SK-N-SH (cell line): Measurements from ENCODE around the gene LFNG. TPM values are rescaled to one million over a fixed set of nuclear protein-coding genes. Genes with fewer than 3 reads are reported as not detected.

Experiments used
- CTCF ChIA-PET: fragments of 300-600, 350-600 bp; formaldehyde crosslinking; extraction: SDS; loops from one replicate; lab custom pipeline; 2021; lab: Yijun Ruan, JAX
- POLR2A ChIA-PET: fragments of 350-600 bp; sonication (Branson Sonifier 250); formaldehyde crosslinking; extraction: SDS; loops from one replicate; lab custom pipeline; 2020; ENCODE audit warnings: antibody characterized with exemption, inconsistent platforms; lab: Yijun Ruan, JAX
- DNase-seq: peaks from one replicate; pipeline ENCODE4 v3.0.0; 2012
- H2AFZ ChIP-seq: fragments of 200-600 bp; sonication (generic); 2 replicates; pipeline ENCODE4 v1.8.1; 2016; ENCODE audit warnings: antibody characterized with exemption, mild to moderate bottlenecking, low read depth
- H3F3A ChIP-seq: fragments of 200-600 bp; sonication (generic); replicated peaks from 2 replicates; pipeline ENCODE3; 2016; ENCODE audit warnings: antibody characterized with exemption, mild to moderate bottlenecking; ENCODE audit not compliant: insufficient read depth
- H3K27ac ChIP-seq, 2 experiments: fragments of 200-500 bp in 1 of 2; fragments of 200-600 bp in 1 of 2; sonication (Bioruptor generic) in 1 of 2; sonication (generic), shearing (Covaris generic) in 1 of 2; 2 replicates each; pipeline versions ENCODE4 v1.5.1 to v1.6.1; 2014 to 2016; ENCODE audit warnings: low read depth in 2 of 2, inconsistent platforms in 1 of 2, low read length in 1 of 2, mild to moderate bottlenecking in 1 of 2, mixed read lengths in 1 of 2
- H3K27me3 ChIP-seq: fragments of 200-600 bp; sonication (generic), shearing (Covaris generic); 2 replicates; pipeline ENCODE4 v1.6.1; 2016; ENCODE audit warnings: mixed run types; ENCODE audit not compliant: insufficient read depth
- H3K36me3 ChIP-seq, 2 experiments: fragments of 200-500 bp in 1 of 2; fragments of 200-600 bp in 1 of 2; sonication (Bioruptor generic) in 1 of 2; sonication (generic) in 1 of 2; replicated peaks in 1 of 2; 2 replicates each; pipeline versions ENCODE3 to v1.5.1; 2014 to 2016; ENCODE audit warnings: low read length in 1 of 2, mild to moderate bottlenecking in 1 of 2; ENCODE audit not compliant: insufficient read depth in 2 of 2, control insufficient read depth in 1 of 2
- H3K4me1 ChIP-seq, 2 experiments: fragments of 200-500 bp in 1 of 2; fragments of 200-600 bp in 1 of 2; sonication (Bioruptor generic) in 1 of 2; sonication (generic), shearing (Covaris generic) in 1 of 2; 2 replicates each; pipeline versions ENCODE4 v1.5.1 to v1.6.1; 2014 to 2016; ENCODE audit warnings: low read depth in 1 of 2, low read length in 1 of 2, mixed run types in 1 of 2; ENCODE audit not compliant: insufficient read depth in 2 of 2, control insufficient read depth in 1 of 2
- H3K4me2 ChIP-seq: fragments of 200-600 bp; sonication (generic), shearing (Covaris generic); 2 replicates; pipeline ENCODE4 v1.6.1; 2017; ENCODE audit warnings: mixed run types
- H3K4me3 ChIP-seq, 2 experiments: fragments of 200-500 bp in 1 of 2; fragments of 200-600 bp in 1 of 2; sonication (Bioruptor generic) in 1 of 2; sonication (generic), shearing (Covaris generic) in 1 of 2; 2 replicates each; pipeline versions ENCODE4 v1.5.1 to v1.8.1; 2014 to 2016; ENCODE audit warnings: low read depth in 2 of 2, inconsistent platforms in 1 of 2, low read length in 1 of 2, mild to moderate bottlenecking in 1 of 2, mixed read lengths in 1 of 2, moderate library complexity in 1 of 2
- H3K79me2 ChIP-seq: fragments of 200-600 bp; sonication (generic); 2 replicates; pipeline ENCODE4 v1.8.1; 2017; ENCODE audit warnings: mild to moderate bottlenecking; ENCODE audit not compliant: insufficient read depth
- H3K9ac ChIP-seq: fragments of 200-600 bp; sonication (generic); 2 replicates; pipeline ENCODE4 v1.6.1; 2017; ENCODE audit warnings: mixed run types
- H3K9me2 ChIP-seq: fragments of 200-600 bp; sonication (generic); 2 replicates; pipeline ENCODE4 v1.6.1; 2017; ENCODE audit warnings: mixed run types
- H3K9me3 ChIP-seq: fragments of 200-600 bp; sonication (generic); 2 replicates; pipeline ENCODE4 v1.6.1; 2017; ENCODE audit warnings: mixed run types, mild to moderate bottlenecking, moderate library complexity
- H4K20me1 ChIP-seq: fragments of 200-600 bp; sonication (generic); 2 replicates; pipeline ENCODE4 v1.6.1; 2017; ENCODE audit warnings: mild to moderate bottlenecking, mixed run types; ENCODE audit not compliant: insufficient read depth
- CHD2 ChIP-seq: fragments of 150-350 bp; IDR thresholded peaks from 2 replicates; pipeline ENCODE4 v1.6.1; 2018; ENCODE audit warnings: low read length; ENCODE audit not compliant: partially characterized antibody
- ELF1 ChIP-seq: IDR thresholded peaks from 2 replicates; pipeline ENCODE4 v1.4.0; 2012
- FOSL2 ChIP-seq: IDR thresholded peaks from 2 replicates; pipeline ENCODE4 v1.4.0; 2012; ENCODE audit warnings: low read depth, mild to moderate bottlenecking, moderate library complexity, borderline replicate concordance
- MEF2A ChIP-seq: IDR thresholded peaks from 2 replicates; pipeline ENCODE4 v1.4.0; 2012; ENCODE audit warnings: low read depth, borderline replicate concordance
- NRF1 ChIP-seq: IDR thresholded peaks from 2 replicates; pipeline ENCODE4 v1.6.1; 2012; ENCODE audit warnings: low read depth, mild to moderate bottlenecking, low read length
- RXRA ChIP-seq: IDR thresholded peaks from 2 replicates; pipeline ENCODE4 v1.4.0; 2012; ENCODE audit warnings: low read depth, mild to moderate bottlenecking, borderline replicate concordance
- TCF12 ChIP-seq: IDR thresholded peaks from 2 replicates; pipeline ENCODE4 v1.4.0; 2012
- WGBS: methylation state at CpG from one replicate; pipeline ENCODE4 v1.1.6; 2017; ENCODE audit warnings: low lambda C conversion rate; 5-methylcytosine and 5-hydroxymethylcytosine counted together
- polyA plus RNA-seq, 3 experiments: library from polyadenylated mRNA; depleted of rRNA; stranded (reverse); fragments of >200 nt; gene quantifications; 2 replicates each; pipeline ENCODE4 v1.2.3, GENCODE V29; 2012
- TF ChIP-seq, protein P1 (sequence below): fragments of 200-600 bp; sonication (generic); IDR thresholded peaks from 2 replicates; pipeline ENCODE4 v1.6.1; 2017; ENCODE audit warnings: antibody characterized with exemption, mild to moderate bottlenecking, moderate library complexity

Gene LFNG
- polyA plus RNA-seq, 1 of the 3 experiments (the other 2 are of a cell fraction): 9.4 TPM

DNA sequence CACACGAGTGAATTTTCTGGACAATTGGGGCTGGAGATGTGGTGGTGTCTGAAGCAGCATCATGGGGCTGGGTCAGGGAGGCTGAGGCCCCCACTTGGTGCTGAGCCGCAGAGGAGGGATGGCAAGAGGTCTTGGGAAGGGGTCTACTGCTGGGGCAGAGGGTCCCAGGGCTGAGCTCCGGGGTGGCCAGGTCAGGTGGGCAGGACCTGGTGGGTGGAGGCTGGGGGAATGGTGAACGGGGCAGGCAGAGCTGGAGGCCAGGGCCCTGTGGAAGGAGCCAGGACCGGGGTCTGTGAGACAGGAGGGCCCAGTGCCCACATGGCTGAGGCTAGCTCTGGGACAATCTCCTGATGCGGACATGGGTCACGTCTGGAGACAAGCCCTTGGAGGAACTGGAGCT is 20.4 kb upstream of the LFNG start (continued):
- TF ChIP-seq NRF1 (no peak), TCF12 (no peak), FOSL2 (no peak)

DNA sequence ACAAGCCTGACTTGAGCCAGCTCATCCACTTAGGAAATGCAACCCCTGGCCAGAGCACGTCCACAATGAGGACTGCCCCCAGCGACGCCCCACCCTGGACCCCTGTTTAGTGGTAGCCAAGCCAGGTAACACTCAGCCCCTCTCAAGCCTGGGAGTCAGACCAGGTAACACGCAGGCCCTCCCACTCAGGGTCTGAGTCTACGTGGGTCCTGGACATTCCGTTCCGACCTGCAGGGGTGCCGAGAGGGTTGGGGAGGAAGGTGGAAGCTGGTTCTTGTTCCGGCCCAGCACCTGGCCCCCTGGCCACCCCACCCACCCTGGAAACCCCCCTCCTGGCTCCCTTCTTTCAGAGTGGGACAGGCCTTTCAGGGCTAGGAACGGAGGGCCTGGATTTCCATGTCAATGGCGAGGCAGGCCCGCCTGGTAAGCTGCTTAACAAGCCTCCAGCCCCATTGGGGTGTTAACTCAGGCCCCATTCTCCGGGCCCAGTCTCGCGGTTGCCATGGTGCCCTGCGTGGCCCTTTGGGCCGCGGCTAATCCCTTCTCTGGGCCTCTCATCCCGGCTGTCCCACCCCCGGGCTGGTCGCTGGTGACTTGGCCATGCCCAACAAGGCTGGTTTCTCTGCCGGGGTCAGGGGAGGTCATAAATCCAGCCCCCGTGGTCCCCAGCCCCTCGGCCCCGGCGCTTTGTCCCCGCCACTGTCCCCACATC is 19.7 kb upstream of the LFNG start:
- CTCF ChIA-PET: interaction anchor here (1.0 to 4.7 kb wide), 3 partner anchors 16 to 31 kb away, joined by 3 to 21 read pairs (median 3); no protein-coding TSS in a partner anchor

DNA sequence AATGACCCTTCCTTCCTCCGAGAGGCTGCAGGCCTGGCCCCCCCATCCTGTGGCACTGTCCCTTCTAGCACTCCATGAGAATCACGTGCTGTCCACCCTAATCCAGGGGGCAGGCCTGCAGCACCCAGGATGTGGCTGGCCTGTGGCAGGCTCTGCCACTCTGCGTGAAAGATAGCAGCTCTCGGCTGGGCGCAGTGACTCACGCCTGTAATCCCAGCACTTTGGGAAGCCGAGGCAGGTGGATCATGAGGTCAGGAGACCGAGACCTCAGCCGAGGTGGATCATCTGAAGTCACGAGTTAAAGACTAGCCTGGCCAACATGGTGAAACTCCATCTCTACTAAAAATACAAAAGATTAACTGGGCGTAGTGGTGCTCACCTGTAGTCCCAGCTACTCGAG is 18.9 kb upstream of the LFNG start:
- no peaks in the 10 kb centered on the region for H3K9me3 ChIP-seq
- no peaks in the 10 kb centered on the region for H3K79me2 ChIP-seq
- no peaks in the 10 kb centered on the region for H3K36me3 ChIP-seq
- peaks cover 0 to 9% of the 10 kb centered on the region in 2 experiments; a peak in 1 of 4 replicates for H3K4me1 ChIP-seq
- no peak overlapping the region for H2AFZ ChIP-seq
- DNase-seq: no peak
- no peaks in the 10 kb centered on the region for H3K27me3 ChIP-seq
- WGBS: 84% methylated on average over 12 of the region's 12 CpGs
- TF ChIP-seq FOSL2 (no peak), CHD2 (no peak)
- no peaks in the 10 kb centered on the region for H3F3A ChIP-seq
- ChIA-PET CTCF (interaction anchor here (1.3 kb wide), 1 partner anchor 33 kb away, joined by 3 read pairs; no protein-coding TSS in a partner anchor), POLR2A (no interaction called here)
- H3K9ac ChIP-seq: no peak overlapping the region
- no peak overlapping the region for H3K27ac ChIP-seq
- H3K9me2 ChIP-seq: no peaks in the 10 kb centered on the region
- H4K20me1 ChIP-seq: no peaks in the 10 kb centered on the region
- no peak overlapping the region for H3K4me3 ChIP-seq
- no peak overlapping the region for H3K4me2 ChIP-seq

More for the DNA sequence above, 19.7 kb upstream of the LFNG start:
- no peak overlapping the region for H3K4me3 ChIP-seq
- no peaks in the 10 kb centered on the region for H3K36me3 ChIP-seq
- no peaks in the 10 kb centered on the region for H3F3A ChIP-seq
- H3K9ac ChIP-seq: no peak overlapping the region
- H3K9me3 ChIP-seq: no peaks in the 10 kb centered on the region
- no peak overlapping the region for H3K4me2 ChIP-seq
- no peaks in the 10 kb centered on the region for H4K20me1 ChIP-seq
- TF ChIP-seq, protein P1, sequence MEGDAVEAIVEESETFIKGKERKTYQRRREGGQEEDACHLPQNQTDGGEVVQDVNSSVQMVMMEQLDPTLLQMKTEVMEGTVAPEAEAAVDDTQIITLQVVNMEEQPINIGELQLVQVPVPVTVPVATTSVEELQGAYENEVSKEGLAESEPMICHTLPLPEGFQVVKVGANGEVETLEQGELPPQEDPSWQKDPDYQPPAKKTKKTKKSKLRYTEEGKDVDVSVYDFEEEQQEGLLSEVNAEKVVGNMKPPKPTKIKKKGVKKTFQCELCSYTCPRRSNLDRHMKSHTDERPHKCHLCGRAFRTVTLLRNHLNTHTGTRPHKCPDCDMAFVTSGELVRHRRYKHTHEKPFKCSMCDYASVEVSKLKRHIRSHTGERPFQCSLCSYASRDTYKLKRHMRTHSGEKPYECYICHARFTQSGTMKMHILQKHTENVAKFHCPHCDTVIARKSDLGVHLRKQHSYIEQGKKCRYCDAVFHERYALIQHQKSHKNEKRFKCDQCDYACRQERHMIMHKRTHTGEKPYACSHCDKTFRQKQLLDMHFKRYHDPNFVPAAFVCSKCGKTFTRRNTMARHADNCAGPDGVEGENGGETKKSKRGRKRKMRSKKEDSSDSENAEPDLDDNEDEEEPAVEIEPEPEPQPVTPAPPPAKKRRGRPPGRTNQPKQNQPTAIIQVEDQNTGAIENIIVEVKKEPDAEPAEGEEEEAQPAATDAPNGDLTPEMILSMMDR: no peak
- no peak for TF ChIP-seq RXRA
- TF ChIP-seq MEF2A: no peak
- TF ChIP-seq ELF1: no peak
- POLR2A ChIA-PET: no interaction called here
- no peaks in the 10 kb centered on the region for H3K27me3 ChIP-seq
- no peak for DNase-seq
- WGBS: 90% methylated on average over 20 of the region's 27 CpGs
- H3K4me1 ChIP-seq: peaks cover 0 to 16% of the 10 kb centered on the region in 2 experiments; a peak in 1 of 4 replicates
- H3K9me2 ChIP-seq: no peaks in the 10 kb centered on the region
- H3K27ac ChIP-seq: no peak overlapping the region
- no peaks in the 10 kb centered on the region for H3K79me2 ChIP-seq
- no peak overlapping the region for H2AFZ ChIP-seq
